Astrocyte (in vitro differentiated cells and primary cell): ENCODE results near the gene TTC24.

ENCODE experiments used
- CTCF ChIP-seq: IDR thresholded peaks from 2 replicates; pipeline ENCODE4 v1.5.1; 2011; ENCODE audit warnings: low read depth, mild to moderate bottlenecking, inconsistent platforms, low read length, moderate library complexity; ENCODE audit not compliant: insufficient read depth
- EZH2 ChIP-seq: IDR thresholded peaks from 2 replicates; pipeline ENCODE4 v1.6.1; 2012; ENCODE audit warnings: mild to moderate bottlenecking, low read length, inconsistent platforms; ENCODE audit not compliant: insufficient read depth

- TF ChIP-seq CTCF = no peak
- no peak for TF ChIP-seq EZH2
Observed at GRCh38 chr1:156544592-156545102, 34.9 kb upstream of the TTC24 start.
